Measurements from ENCODE around the gene PRKCA.

DNA sequence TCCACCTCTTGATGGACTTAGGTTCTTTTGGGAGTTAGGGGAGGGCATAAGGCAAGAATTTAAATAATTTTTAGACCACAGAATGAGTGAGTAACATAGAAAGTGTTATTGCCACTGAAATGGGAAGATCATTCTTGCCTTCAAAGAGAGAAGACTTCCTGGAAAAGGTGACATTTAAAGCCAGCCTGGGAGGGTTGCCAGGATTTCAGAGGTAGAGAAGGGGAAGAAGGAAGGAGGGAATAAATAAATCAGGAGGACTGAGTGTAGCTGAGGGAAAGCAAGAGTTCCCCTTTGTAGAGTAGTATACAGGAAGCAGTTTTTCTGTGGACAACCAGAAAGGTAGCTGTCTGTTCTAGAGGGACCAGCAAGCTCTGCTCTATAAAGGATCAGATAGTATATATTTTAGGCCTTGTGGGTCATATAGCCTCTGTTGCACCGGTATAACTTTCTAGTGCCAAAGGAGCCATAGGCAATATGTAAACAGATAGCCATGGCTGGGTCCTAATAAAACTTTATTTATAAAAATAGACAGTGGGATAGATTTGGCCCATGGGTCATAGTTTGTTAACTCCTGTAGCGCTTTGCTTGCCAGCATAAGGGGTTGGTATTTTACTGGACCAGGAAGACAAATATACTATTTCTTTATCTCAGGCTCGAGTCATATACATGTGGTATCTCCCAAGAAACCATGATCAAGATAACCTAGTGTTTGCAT lies 385.3 kb downstream of the PRKCA start:
- no peak for TF ChIP-seq POLR2AphosphoS5 (IDR thresholded peaks at IDR 0.05; ENCODE audit: insufficient read depth, low read depth, low read length)
- TF ChIP-seq, protein P1, sequence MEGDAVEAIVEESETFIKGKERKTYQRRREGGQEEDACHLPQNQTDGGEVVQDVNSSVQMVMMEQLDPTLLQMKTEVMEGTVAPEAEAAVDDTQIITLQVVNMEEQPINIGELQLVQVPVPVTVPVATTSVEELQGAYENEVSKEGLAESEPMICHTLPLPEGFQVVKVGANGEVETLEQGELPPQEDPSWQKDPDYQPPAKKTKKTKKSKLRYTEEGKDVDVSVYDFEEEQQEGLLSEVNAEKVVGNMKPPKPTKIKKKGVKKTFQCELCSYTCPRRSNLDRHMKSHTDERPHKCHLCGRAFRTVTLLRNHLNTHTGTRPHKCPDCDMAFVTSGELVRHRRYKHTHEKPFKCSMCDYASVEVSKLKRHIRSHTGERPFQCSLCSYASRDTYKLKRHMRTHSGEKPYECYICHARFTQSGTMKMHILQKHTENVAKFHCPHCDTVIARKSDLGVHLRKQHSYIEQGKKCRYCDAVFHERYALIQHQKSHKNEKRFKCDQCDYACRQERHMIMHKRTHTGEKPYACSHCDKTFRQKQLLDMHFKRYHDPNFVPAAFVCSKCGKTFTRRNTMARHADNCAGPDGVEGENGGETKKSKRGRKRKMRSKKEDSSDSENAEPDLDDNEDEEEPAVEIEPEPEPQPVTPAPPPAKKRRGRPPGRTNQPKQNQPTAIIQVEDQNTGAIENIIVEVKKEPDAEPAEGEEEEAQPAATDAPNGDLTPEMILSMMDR (IDR thresholded peaks at IDR 0.05; ENCODE audit: extremely low read depth in 1 of 2, insufficient read depth in 1 of 2, low read depth in 1 of 2, low read length in 2 of 2), result no peak
- no peak for TF ChIP-seq POLR2A (IDR thresholded peaks at IDR 0.05; ENCODE audit: low read depth, low read length)
- TF ChIP-seq EZH2 (IDR thresholded peaks at IDR 0.05; ENCODE audit: borderline replicate concordance, low read depth, low read length, severe bottlenecking), result no peak
- TF ChIP-seq, protein P2, sequence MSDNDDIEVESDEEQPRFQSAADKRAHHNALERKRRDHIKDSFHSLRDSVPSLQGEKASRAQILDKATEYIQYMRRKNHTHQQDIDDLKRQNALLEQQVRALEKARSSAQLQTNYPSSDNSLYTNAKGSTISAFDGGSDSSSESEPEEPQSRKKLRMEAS (IDR thresholded peaks at IDR 0.05; ENCODE audit: insufficient read depth, insufficient read length), result no peak
- no peak for TF ChIP-seq JUN (IDR thresholded peaks at IDR 0.05; ENCODE audit: borderline replicate concordance, insufficient read depth, insufficient read length, low read depth)
- no peak for TF ChIP-seq FOS (IDR thresholded peaks at IDR 0.05; ENCODE audit: borderline replicate concordance, insufficient read depth, low read length)

All from endothelial cell of umbilical vein (primary cell).